GM19240 (cell line): ENCODE measurements around the gene PRRT1.

Source experiments
- DNase-seq: peaks from one replicate; pipeline ENCODE4 v3.0.0; 2011; ENCODE audit warnings: low spot score; ENCODE audit not compliant: insufficient read length

Gene PRRT1

GRCh38 chr6:32175711-32176475, 24.2 kb upstream of the PRRT1 start, which contains the start of gene AGPAT1:
Gene AGPAT1 (minus strand): TSS chr6:32176084. CDS start chr6:32171496, 4,588 bp downstream.
- DNase-seq, result peak; percentile 98

- DNase-seq, result no peak
Observed at GRCh38 chr6:32175322-32175710, 23.6 kb upstream of the PRRT1 start.

GRCh38 chr6:32174416-32174815, 22.7 kb upstream of the PRRT1 start:
- no peak for DNase-seq

DNA sequence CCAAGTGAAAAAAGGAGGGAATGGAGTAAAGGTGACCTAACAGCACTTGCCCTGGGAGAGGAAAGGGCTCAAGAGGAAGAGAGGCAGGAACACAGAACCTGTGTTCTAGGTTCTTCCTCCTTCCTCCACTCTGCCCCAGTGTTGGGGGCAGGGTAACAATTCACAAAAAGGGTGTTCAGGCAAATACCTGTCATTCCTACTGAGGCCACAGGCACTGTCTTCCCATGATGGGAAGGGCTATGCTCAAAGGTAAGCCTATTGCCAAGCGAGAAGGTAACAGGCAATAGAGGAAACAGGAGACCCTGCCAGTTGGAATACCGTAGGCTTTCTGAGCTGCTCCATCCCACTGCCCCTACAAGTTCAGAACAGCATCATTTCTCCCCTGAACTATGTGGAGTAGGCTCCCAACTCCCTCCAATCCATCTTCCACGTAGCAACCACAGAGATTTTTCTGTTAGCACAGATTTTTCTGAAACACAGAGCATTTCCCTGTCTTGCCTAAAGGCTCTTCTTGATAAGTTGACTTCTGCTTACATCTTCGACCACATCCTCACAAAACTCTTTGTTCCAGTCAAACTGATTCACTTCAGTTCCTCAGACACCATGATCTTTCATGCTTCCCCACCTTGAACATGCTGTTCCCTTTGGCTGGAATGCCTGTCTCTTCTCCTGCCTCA, 21.4 kb upstream of the PRRT1 start:
- no peak for DNase-seq

DNA sequence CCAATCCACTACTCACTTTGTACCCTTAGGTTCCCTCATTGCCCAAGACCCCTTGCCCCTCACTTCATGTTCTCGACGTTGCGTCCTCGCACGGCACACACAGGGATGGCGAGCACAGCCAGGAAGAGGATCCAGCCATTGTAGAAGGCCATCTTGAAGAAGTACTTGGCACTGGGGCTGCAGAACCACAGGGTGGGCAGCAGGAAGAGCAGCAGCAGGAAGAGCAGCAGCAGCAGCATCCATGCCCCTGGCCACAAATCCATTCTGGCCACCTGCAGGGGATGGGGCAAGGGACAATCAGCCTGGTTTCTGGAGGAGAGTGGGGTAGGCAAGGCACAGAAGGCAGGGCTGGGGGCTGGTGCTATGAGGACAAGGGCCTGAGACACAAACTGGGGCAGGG, 19.5 kb upstream of the PRRT1 start:
- no peak for DNase-seq

- no peak for DNase-seq
Observed at GRCh38 chr6:32170294-32170693, 18.6 kb upstream of the PRRT1 start.

- no peak for DNase-seq
Observed at GRCh38 chr6:32168807-32169591, 17.3 kb upstream of the PRRT1 start.

- no peak for DNase-seq
Observed at GRCh38 chr6:32168350-32168749, 16.6 kb upstream of the PRRT1 start.

DNA sequence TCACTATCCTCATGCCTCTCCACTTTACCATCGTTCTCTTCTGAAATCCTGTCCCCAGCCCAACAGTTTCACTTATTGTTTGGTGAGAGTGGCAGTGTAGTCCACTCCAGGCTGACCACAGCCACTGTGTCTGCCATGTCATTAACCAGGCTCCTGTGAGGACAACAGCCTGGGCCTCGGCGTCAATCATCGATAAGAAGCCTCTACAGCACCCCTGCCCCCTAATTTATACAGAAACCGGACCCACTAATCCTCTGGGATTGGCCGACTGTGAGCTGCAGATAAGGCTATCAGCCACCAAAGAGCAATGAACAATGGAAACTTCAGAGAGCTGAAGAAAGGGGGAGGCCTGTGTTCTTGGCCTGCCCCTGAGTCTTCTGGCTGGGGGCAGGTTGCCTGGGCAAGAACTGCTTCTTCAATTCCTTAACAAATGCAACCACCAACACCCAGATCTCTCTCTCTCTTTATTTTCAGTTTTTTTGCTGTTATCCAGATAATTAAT, 16.1 kb upstream of the PRRT1 start:
- DNase-seq, result no peak

DNA sequence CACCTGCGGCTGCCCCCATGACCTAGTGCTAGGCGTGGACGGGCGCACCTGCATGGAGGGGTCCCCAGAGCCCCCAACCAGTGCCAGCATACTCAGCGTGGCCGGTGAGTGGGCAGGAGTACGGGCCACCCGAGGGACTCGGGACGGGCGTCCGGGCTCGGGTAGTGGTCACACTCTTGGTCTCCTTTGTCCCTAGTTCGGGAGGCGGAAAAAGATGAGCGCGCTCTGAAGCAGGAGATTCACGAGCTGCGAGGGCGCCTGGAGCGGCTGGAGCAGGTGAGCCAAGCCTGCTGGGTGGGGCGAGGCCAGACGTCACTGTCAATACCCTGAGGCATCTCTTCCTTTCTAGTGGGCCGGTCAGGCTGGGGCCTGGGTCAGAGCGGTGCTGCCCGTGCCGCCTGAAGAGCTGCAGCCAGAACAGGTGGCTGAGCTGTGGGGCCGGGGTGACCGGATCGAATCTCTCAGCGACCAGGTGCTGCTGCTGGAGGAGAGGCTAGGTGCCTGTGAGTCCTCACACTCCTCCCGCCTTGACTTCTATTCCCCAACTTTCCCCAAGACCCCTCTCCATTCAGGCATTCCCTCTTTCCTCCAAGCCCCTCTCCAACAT, 15.5 kb upstream of the PRRT1 start:
- no peak for DNase-seq

DNA sequence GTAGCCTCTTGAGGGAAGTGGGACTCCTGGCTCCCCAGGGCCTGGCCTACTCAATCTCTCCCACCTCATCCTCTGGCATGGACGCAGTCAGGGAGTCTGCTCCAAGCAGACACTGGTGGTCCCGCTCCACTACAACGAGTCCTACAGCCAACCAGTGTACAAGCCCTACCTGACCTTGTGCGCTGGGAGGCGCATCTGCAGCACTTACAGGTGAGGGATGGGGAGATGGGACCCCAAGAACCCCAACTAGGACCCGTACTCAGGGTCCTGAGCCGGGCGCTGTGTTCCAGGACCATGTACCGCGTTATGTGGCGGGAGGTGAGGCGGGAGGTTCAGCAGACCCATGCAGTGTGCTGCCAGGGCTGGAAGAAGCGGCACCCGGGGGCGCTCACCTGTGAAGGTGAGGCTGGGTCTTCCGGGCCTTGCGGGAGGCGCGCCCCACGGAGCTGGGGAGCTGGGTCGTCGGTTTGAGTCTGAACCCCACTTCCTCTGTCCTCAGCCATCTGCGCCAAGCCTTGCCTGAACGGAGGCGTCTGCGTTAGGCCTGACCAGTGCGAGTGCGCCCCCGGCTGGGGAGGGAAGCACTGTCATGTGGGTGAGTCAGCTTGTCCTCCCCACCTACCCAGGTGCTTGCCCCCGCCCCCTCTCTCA, 14.8 kb upstream of the PRRT1 start:
- DNase-seq, result no peak

GRCh38 chr6:32164295-32164694, 12.6 kb upstream of the PRRT1 start, which contains the start of gene EGFL8:
Gene EGFL8 (plus strand): TSS chr6:32164595. CDS start chr6:32166166, 1,571 bp downstream.
- DNase-seq, result no peak

DNA sequence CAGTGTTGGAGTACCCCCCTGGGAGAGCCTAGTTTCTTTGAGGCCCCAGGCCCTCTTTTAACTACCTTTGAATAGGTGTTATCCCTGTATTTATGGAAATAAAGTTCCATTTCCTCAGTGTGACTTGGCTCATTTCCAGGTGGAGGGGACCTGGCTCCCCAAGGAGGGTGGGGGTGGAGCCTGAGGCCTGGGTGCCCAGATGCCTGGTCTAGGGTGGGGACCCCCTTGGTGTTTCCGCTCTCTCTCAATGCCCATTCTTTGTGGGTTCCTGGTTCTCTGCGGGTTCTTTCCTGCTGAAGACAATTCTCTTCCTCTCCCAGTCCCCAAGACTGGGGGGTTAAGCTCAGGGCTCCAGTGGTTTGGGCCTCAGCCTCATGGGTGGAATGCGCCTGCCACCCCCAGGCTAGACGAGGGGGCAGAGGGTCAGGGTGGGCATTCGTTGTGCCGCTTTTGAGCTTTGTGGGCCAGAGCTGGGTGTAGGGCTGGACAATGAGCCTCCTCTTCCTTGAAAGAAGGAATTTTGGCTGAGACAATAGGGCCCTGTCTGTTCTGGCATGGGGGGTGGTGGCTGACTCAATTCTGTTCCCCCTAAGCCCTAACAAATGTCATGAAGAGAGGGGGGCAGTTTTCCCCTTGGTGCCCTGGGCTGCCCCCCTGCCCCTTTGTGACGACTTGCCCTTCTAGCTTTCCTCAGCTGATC, 12.0 kb upstream of the PRRT1 start:
- no peak for DNase-seq

- no peak for DNase-seq
Observed at GRCh38 chr6:32158052-32158451, 6.3 kb upstream of the PRRT1 start.

- no peak for DNase-seq
Observed at GRCh38 chr6:32156891-32157290, 5.2 kb upstream of the PRRT1 start.

DNA sequence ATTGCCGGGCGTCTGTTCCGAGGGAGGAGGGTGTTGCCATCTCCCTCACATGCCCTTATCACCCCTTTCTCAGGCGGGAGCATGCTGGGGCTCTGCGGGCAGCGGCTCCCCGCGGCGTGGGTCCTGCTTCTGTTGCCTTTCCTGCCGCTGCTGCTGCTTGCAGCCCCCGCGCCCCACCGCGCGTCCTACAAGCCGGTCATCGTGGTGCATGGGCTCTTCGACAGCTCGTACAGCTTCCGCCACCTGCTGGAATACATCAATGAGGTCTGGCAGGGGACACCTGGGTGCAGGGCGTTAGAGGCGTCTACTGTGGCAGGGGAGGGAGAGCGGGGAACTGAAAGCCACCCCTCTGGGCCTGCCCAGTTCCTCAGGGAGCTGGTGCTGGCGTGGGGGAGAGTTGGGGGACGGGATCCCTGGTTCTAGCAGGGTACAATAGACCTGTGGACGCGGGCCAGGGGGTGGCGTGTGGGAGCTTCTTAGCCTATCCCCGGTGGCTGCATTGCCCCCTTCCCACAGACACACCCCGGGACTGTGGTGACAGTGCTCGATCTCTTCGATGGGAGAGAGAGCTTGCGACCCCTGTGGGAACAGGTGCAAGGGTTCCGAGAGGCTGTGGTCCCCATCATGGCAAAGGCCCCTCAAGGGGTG, 2.9 kb upstream of the PRRT1 start:
- DNase-seq, result peak; percentile 84

- no peak for DNase-seq
Observed at GRCh38 chr6:32153564-32154513, 2.1 kb upstream of the PRRT1 start, which contains the start of gene PPT2. Gene PPT2 (plus strand): TSS chr6:32154141. CDS start chr6:32154595, 454 bp downstream.

DNA sequence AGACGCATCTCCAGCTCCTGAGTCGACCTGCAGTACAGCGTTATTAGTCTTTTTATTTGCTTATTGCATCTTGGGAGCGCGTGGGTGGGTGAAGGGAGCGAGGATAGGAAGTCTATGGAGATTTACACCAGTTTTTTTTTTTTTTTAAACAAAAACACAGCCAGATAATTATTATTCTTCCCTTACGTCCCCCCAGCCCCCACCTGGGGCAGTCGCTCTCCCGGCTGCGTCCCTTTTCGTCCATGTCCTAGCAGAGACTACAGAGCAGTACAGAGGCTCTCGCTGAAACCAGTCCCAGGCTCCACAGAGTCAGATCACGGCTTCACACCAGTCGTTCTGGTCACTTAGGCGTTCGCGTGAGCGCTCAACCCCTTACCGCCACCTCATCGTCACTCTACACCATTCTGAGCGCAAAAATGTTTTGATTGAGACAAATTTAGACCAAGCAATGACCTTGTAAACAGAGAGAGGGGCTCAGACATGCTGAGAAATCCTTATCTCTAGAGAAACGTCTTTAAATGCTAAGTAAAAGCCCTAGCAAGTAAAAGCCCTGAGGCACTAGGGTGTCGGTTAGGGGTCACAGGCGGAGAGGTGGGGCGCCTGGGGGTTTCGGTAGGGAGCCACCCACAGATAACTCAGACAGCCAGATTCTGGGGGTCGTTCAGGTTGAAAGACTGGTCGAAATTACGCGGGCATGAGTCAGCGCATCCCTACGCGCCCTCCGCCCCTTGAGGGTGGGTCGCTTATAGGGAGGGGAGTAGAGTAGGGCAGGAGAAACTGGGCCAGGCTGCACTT, 1.2 kb upstream of the PRRT1 start:
- no peak for DNase-seq
